Measurements from ENCODE around the gene BCO1. TPM values are rescaled to one million over a fixed set of nuclear protein-coding genes. Genes with fewer than 3 reads are reported as not detected.

Gene BCO1
- total RNA-seq, 1 donor from 2014 or later = 2.0 TPM

DNA sequence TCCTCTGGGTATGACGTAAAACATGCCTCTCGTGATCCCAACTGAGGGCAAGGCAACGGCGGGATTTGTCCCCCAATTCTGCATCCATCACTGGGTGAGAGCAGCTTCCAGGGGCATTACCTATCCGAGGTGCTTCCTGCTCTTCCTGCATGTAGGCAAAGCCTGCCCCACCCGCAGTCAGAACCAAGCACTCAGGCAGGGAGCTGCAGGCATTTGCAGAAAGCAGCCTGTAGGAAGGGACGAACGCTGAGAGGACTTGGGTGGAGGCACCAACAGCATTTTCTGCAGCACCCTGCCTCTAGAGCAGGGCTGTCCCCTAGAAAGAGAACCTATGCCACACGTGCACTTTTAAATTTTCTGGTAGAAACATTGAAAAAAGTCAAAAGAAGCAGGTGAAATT lies 5.5 kb downstream of the BCO1 start:
- H3K36me3 Mint-ChIP-seq = no peaks in the 10 kb centered on the region
- TF ChIP-seq, protein P1, sequence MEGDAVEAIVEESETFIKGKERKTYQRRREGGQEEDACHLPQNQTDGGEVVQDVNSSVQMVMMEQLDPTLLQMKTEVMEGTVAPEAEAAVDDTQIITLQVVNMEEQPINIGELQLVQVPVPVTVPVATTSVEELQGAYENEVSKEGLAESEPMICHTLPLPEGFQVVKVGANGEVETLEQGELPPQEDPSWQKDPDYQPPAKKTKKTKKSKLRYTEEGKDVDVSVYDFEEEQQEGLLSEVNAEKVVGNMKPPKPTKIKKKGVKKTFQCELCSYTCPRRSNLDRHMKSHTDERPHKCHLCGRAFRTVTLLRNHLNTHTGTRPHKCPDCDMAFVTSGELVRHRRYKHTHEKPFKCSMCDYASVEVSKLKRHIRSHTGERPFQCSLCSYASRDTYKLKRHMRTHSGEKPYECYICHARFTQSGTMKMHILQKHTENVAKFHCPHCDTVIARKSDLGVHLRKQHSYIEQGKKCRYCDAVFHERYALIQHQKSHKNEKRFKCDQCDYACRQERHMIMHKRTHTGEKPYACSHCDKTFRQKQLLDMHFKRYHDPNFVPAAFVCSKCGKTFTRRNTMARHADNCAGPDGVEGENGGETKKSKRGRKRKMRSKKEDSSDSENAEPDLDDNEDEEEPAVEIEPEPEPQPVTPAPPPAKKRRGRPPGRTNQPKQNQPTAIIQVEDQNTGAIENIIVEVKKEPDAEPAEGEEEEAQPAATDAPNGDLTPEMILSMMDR (conservative IDR thresholded peaks at IDR 0.05) = no peak
- no peak overlapping the region for H3K4me3 Mint-ChIP-seq
- H3K27me3 Mint-ChIP-seq = no peaks in the 10 kb centered on the region
- no peak overlapping the region for H3K27ac Mint-ChIP-seq
- no peaks in the 10 kb centered on the region for H3K9me3 Mint-ChIP-seq
- peaks cover 4% of the 10 kb centered on the region for H3K4me1 Mint-ChIP-seq (ENCODE audit: unreplicated experiment)
- DNase-seq (ENCODE audit: extremely low spot score, unreplicated experiment) = no peak

DNA sequence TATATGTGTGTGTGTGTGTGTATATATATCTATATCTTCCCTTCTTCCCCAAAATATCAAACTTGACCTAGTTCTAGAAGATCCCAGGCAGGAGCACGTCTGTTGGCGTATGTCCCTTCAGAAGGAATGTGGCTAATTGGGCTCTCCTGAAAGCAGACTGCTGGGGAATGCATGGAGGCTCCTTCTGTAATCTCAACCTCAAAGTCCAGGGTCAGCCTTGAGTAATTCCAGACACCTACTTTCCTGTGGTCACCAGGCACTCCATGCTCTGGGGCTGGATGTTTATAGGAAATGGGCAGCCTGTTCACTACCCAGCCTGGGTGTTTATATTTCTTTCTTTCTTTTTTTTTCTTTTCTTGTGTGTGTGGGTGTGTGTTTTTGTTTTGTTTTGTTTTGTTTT lies 13.4 kb downstream of the BCO1 start:
- no peak for DNase-seq (ENCODE audit: extremely low spot score, unreplicated experiment)
- no peaks in the 10 kb centered on the region for H3K27me3 Mint-ChIP-seq
- H3K4me3 Mint-ChIP-seq = no peak overlapping the region
- no peaks in the 10 kb centered on the region for H3K4me1 Mint-ChIP-seq (ENCODE audit: unreplicated experiment)
- H3K36me3 Mint-ChIP-seq = no peaks in the 10 kb centered on the region
- TF ChIP-seq, protein P1 (conservative IDR thresholded peaks at IDR 0.05) = no peak
- no peaks in the 10 kb centered on the region for H3K9me3 Mint-ChIP-seq
- H3K27ac Mint-ChIP-seq = peak overlapping the region; percentile 35

DNA sequence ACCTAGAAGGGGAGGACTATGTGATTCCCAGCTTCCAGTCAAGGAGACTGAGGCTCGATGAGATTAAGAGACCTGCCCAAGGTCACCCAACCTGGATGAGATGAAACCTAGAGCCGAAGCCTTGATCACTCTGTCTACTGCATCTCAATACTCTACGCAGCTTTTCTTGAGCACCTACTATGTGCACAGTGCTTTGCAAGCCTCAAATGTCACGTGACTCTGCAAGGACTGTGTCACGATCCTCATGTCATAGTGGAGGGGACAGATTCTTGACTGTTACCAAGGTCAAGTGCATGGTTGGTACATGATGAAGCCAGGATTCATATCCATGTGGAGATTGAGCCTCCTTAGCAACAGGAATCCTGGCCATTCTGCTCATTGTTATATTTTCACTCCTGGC lies 14.7 kb downstream of the BCO1 start:
- no peaks in the 10 kb centered on the region for H3K36me3 Mint-ChIP-seq
- TF ChIP-seq, protein P1 (conservative IDR thresholded peaks at IDR 0.05) = no peak
- H3K9me3 Mint-ChIP-seq = no peaks in the 10 kb centered on the region
- H3K27ac Mint-ChIP-seq = no peak overlapping the region
- H3K4me3 Mint-ChIP-seq = no peak overlapping the region
- no peaks in the 10 kb centered on the region for H3K4me1 Mint-ChIP-seq (ENCODE audit: unreplicated experiment)
- no peak for DNase-seq (ENCODE audit: extremely low spot score, unreplicated experiment)
- no peaks in the 10 kb centered on the region for H3K27me3 Mint-ChIP-seq

DNA sequence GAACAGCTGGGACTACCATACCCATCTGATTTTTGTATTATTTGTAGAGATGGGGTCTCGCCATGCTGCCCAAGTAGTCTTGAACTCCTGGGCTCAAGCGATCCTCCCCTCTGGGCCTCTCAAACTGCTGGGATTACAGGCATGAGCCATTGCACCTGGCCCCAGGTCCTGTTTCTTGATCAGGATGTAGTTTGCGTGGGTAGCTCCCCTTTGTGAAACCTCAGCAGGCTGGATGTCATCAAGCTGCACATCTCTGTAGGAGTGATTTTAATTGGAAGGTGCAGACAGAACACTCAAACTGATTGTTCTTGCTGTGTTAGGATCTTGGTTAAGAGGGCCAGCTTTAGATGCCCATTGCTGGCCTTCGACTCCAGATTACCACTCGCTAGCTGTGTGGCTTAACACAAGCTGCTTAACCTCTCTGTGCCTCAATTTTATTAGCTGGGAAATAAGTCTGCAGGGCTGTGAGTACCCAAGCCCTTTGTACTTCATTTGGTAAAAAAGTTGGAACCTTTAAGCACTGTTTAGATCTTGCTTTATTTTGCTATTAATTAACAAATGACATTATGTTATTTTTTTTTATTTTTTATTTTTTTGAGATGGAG lies 16.5 kb downstream of the BCO1 start:
- TF ChIP-seq, protein P1 (conservative IDR thresholded peaks at IDR 0.05) = no peak
- Mint-ChIP-seq H3K9me3 (no peaks in the 10 kb centered on the region), H3K27me3 (no peaks in the 10 kb centered on the region), H3K27ac (no peak overlapping the region), H3K4me1 (ENCODE audit: unreplicated experiment) (no peaks in the 10 kb centered on the region), H3K4me3 (no peak overlapping the region), H3K36me3 (no peaks in the 10 kb centered on the region)
- no peak for DNase-seq (ENCODE audit: extremely low spot score, unreplicated experiment)

DNA sequence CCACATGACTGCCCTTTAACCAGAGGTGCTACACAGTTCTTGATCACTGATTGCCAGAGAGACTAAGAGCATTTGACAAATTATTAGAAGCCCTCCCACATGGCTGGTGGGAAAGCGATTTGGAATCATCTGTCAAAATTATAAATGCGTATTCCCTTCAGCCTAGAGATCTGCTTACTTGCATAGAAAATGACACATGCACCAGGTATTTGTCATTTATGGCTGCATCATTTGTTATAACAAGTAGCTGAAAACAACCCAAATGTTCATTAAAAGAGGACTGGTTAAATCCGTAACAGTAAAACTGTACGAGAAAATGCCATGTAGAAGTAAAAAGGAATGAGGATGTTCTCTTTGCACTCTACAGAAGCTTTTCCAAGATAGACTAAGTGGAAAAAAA lies 21.4 kb downstream of the BCO1 start:
- Mint-ChIP-seq H3K9me3 (no peaks in the 10 kb centered on the region), H3K36me3 (no peaks in the 10 kb centered on the region), H3K4me3 (no peak overlapping the region)

More for the DNA sequence above, 21.4 kb downstream of the BCO1 start:
- H3K27ac Mint-ChIP-seq = peak overlapping the region; percentile 32
- H3K4me1 Mint-ChIP-seq (ENCODE audit: unreplicated experiment) = no peaks in the 10 kb centered on the region
- DNase-seq (ENCODE audit: extremely low spot score, unreplicated experiment) = no peak
- H3K27me3 Mint-ChIP-seq = no peaks in the 10 kb centered on the region
- TF ChIP-seq, protein P1 (conservative IDR thresholded peaks at IDR 0.05) = no peak

Measured in type B pancreatic cell (in vitro differentiated cells).